Articular chondrocyte of knee joint (primary cell): ENCODE measurements around the gene REG1A. TPM values are rescaled to one million over a fixed set of nuclear protein-coding genes. Genes with fewer than 3 reads are reported as not detected.

Experiments used
- total RNA-seq: library from RNA; depleted of rRNA; stranded (reverse); fragments of >200 nt; gene quantifications from 2 replicates; pipeline ENCODE4 v1.2.3, GENCODE V29; 2012

The REG1A gene, protein sequence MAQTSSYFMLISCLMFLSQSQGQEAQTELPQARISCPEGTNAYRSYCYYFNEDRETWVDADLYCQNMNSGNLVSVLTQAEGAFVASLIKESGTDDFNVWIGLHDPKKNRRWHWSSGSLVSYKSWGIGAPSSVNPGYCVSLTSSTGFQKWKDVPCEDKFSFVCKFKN
- total RNA-seq: not detected in 2 replicates

DNA sequence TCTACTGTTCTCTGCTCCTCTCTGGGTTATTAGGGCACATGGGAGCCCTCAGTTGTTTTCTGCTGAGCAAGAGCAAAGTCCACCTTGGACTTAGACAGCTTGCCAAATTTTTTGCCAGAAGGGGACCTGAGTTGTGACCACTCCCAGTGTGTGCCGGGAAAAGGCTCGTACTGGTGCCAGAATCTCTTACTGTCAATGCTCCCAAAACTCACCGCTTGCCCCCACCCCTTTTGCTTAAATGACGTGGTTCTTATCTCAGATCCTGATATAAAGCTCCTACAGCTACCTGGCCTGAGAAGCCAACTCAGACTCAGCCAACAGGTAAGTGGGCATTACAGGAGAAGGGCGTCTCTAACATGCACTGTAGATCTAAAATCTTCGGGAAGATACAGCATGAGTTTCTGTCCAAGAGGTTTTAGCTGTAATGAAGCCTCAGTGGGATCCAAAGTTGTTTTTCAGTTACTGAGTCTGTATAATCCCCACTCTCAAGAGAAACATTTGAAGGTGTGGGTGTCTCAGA, at the start of gene REG1A:
TSS of gene REG1A (plus strand) at position 295 of the 520 bp plus-strand sequence. CDS start 374 bp downstream, outside the sequence.

DNA sequence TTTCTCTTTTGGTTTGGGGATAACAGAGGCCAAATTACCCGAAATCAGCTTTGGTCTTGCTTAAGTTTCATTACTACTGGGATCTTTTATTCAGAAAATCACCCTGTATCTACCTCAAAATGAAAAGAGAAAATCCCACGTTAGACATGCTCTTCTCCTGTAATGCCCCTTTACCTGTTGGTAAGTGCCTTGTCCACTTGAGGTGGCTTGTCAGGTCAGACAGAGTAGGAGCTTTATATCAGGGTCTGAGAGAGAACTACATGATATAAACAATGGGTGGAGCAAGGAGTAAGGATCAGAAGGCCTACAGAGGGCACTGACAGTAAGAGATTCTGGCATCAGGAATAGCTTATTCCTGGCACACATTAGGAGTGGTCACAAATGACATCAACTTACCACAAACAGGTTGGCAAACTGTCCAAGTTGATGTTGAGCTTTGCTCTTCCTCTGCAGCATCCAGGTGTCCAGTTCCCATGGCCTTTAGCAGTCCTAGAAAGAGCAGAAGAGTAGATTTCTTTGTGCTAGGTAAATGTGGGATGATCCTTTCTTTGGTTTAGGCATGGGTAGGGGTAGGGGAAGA, 32.4 kb upstream of the REG1A start, which contains the start of gene REG1B:
TSS of gene REG1B (minus strand) at position 209 of the 580 bp plus-strand sequence. CDS start 381 bp downstream, outside the sequence.

DNA sequence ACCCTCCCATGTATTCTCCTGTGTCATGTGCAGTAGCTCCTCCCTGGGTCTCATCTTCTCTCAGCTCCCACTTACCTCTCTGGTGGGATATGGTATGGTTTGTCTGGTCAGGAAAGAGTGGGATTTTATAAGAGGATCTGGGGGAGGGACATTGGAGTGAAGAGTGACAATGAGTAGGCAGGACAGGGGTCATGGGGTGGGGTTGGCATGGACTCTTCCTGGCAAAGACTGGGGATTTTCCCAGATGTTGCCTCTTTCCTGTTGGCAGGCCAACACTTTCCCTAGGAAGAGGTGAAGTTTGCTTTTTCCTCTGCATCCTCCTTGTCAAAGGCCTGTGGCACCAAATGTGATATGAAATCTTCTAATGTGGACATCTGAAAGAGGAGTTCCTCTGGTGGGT, 39.4 kb downstream of the REG1A start, which contains the start of gene REG3A:
TSS of gene REG3A (minus strand) at position 101 of the 400 bp plus-strand sequence. CDS start 348 bp downstream, outside the sequence.

Other genes with a start within 250 kb of the REG1A start
- not detected in 2 replicates for gene REG3G, start 94.8 kb upstream of the REG1A start, total RNA-seq
- not detected in 2 replicates for gene REG1B, start 32.5 kb upstream of the REG1A start, total RNA-seq
- gene REG3A, start 39.3 kb downstream of the REG1A start, total RNA-seq: not detected in 2 replicates